ENCODE measurements around the gene SNRPA1. TPM values are rescaled to one million over a fixed set of nuclear protein-coding genes. Genes with fewer than 3 reads are reported as not detected.
"Not testable (repeated sequence)": the region's sequence is repeated elsewhere in the genome, so short reads cannot be mapped to it uniquely, and the experiment has no call there.

The SNRPA1 gene
- total and polyA plus RNA-seq, 4 donors: 34.5 to 57.7 (median 51.3) TPM

DNA sequence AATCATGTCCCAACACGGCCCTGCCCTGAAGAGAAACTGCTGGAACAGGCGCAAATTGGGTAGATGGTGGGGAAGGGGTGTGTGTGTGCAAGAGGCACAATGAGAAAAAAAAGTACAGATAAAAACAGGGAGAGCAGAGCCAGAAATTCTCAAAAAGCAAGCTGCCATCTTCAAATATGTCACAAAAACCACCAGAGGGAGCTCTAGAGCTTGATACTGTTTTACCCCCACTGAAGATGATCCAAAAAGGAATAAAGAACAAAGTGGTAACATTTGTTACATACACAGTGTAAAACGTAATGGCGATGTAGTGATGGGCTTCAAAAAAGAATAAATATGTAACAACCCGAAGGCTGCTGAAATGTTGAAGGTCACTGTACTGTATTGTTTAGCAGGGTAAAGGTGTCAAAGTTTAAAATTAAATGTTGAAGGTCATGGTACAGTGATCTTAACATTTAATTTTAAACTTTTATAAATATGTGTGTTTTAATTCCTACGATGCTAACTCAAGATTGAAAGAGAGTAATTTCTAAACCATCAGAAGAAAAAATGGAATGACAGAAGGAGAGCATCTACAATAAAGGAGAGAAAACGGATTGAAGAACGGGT lies 6.0 kb downstream of the SNRPA1 start:
- Histone ChIP-seq H3K9me3 (ENCODE audit: control insufficient read depth in 4 of 4, insufficient read depth in 3 of 4, low read length in 3 of 4) (no peaks in the 10 kb centered on the region), H3K9ac (ENCODE audit: insufficient read depth in 1 of 2, low read length in 2 of 2) (no peak overlapping the region), H3K4me3 (no peak overlapping the region), H3K4me1 (ENCODE audit: control insufficient read depth in 5 of 5, insufficient read depth in 5 of 5, low read length in 5 of 5) (peaks cover 1 to 9% (median 8%) of the 10 kb centered on the region in 5 donors), H3K36me3 (ENCODE audit: control insufficient read depth in 4 of 4, insufficient read depth in 4 of 4, low read length in 4 of 4) (peaks cover 13 to 51% (median 27%) of the 10 kb centered on the region in 4 donors), H3K27ac (ENCODE audit: low read depth in 1 of 2, low read length in 1 of 2) (no peak overlapping the region), H3K27me3 (ENCODE audit: control insufficient read depth in 3 of 3, insufficient read depth in 3 of 3, low read length in 2 of 3) (no peaks in the 10 kb centered on the region)
- no peak for ATAC-seq (ENCODE audit: insufficient read depth, low FRiP score)
- peak in 2 of 3 donors; percentile 49 to 56 for DNase-seq
- TF ChIP-seq CTCF (IDR thresholded peaks at IDR 0.05; ENCODE audit: control extremely low read depth, extremely low read depth): peak; percentile 25
- 81 to 82% methylated on average over 8 of the region's 8 CpGs for WGBS, 2 donors

DNA sequence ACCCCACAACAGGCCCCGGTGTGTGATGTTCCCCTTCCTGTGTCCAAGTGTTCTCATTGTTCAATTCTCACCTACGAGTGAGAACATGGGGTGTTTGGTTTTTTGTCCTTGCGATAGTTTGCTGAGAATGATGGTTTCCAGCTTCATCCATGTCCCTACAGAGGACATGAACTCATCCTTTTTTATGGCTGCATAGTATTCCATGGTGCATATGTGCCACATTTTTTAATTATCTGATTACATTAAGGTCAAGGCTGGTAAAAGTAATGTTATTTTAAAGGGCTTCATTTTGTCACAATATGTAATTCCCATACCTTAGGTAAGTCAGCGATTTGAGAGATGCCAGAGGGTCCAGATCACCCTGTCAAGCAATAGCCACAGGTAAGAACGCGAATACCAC lies 7.7 kb downstream of the SNRPA1 start:
- H3K9ac ChIP-seq (ENCODE audit: insufficient read depth in 1 of 2, low read length in 2 of 2); ATAC-seq (ENCODE audit: insufficient read depth, low FRiP score); H3K27ac ChIP-seq (ENCODE audit: low read depth in 1 of 2, low read length in 1 of 2); H3K4me1 ChIP-seq (ENCODE audit: control insufficient read depth in 5 of 5, insufficient read depth in 5 of 5, low read length in 5 of 5); DNase-seq; H3K27me3 ChIP-seq (ENCODE audit: control insufficient read depth in 3 of 3, insufficient read depth in 3 of 3, low read length in 2 of 3); H3K4me3 ChIP-seq; H3K9me3 ChIP-seq (ENCODE audit: control insufficient read depth in 4 of 4, insufficient read depth in 3 of 4, low read length in 3 of 4): not testable (repeated sequence)
- H3K36me3 ChIP-seq (ENCODE audit: control insufficient read depth in 4 of 4, insufficient read depth in 4 of 4, low read length in 4 of 4): peaks cover 23 to 55% (median 37%) of the 10 kb centered on the region in 4 donors
- 96% methylated on average over 6 of the region's 6 CpGs for WGBS, 2 donors

DNA sequence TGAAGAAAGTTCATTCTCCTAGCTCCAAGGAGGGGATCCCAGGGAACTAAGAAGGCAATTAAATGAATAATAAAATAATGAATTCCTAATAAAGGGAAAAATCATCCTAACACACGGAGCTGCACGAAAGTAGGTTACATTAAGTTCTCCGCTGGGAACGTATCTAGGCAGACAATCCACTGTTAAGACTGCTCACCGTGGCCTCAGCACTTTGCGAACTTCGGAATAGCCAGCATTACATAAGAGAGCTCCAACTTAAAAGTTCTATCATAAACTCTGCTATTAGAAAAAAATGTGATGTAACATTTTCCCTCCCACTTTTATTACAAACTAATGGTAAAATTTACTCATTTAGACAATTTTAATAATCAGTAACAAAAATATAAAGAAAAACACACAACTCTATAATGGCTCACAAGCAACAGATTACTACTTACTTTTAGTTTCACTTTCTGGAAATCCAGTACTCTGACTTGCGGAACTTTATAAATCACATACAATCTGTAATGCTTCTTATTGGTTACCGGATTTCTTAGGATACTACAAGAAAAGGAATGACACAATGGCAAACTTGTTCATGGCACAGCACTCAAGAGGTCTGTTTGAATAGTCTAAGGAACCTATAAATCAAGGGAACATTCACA lies 8.5 kb downstream of the SNRPA1 start:
- TF ChIP-seq CTCF (IDR thresholded peaks at IDR 0.05; ENCODE audit: control extremely low read depth, extremely low read depth): no peak
- Histone ChIP-seq H3K9me3 (ENCODE audit: control insufficient read depth in 4 of 4, insufficient read depth in 3 of 4, low read length in 3 of 4) (no peaks in the 10 kb centered on the region), H3K9ac (ENCODE audit: insufficient read depth in 1 of 2, low read length in 2 of 2) (no peak overlapping the region), H3K27me3 (ENCODE audit: control insufficient read depth in 3 of 3, insufficient read depth in 3 of 3, low read length in 2 of 3) (no peaks in the 10 kb centered on the region), H3K4me3 (no peak overlapping the region), H3K36me3 (ENCODE audit: control insufficient read depth in 4 of 4, insufficient read depth in 4 of 4, low read length in 4 of 4) (peaks cover 25 to 51% (median 43%) of the 10 kb centered on the region in 4 donors), H3K27ac (ENCODE audit: low read depth in 1 of 2, low read length in 1 of 2) (no peak overlapping the region), H3K4me1 (ENCODE audit: control insufficient read depth in 5 of 5, insufficient read depth in 5 of 5, low read length in 5 of 5) (no peaks in the 10 kb centered on the region)
- no peak for ATAC-seq (ENCODE audit: insufficient read depth, low FRiP score)
- 83 to 92% methylated on average over 9 of the region's 9 CpGs for WGBS, 2 donors
- DNase-seq: no peak

DNA sequence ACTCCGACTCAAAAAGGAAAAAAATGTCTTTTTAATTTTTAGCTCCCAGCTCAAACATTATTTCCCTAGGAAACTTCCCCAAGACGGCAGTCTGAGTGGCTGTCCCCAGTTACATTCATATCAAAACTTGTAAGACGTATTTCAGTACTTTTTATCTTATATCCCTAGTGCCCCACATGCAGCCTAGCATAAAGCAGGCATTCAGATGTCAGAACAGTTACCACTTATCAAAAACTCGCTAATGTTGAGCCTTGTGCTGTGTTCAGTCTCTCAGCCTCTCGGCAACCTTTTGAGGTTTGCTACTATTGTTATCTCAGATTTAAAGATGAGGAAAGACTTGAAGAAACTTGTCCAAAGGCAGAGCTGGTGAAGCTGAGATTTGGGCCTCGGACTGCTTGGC lies 11.1 kb downstream of the SNRPA1 start:
- no peak for TF ChIP-seq CTCF (IDR thresholded peaks at IDR 0.05; ENCODE audit: control extremely low read depth, extremely low read depth)
- no peak overlapping the region for H3K27ac ChIP-seq (ENCODE audit: low read depth in 1 of 2, low read length in 1 of 2)
- H3K36me3 ChIP-seq (ENCODE audit: control insufficient read depth in 4 of 4, insufficient read depth in 4 of 4, low read length in 4 of 4): peaks cover 30 to 59% (median 48%) of the 10 kb centered on the region in 4 donors
- DNase-seq: no peak
- H3K9ac ChIP-seq (ENCODE audit: insufficient read depth in 1 of 2, low read length in 2 of 2): no peak overlapping the region
- H3K9me3 ChIP-seq (ENCODE audit: control insufficient read depth in 4 of 4, insufficient read depth in 3 of 4, low read length in 3 of 4): no peaks in the 10 kb centered on the region
- H3K4me3 ChIP-seq: no peak overlapping the region
- H3K4me1 ChIP-seq (ENCODE audit: control insufficient read depth in 5 of 5, insufficient read depth in 5 of 5, low read length in 5 of 5): no peaks in the 10 kb centered on the region
- WGBS, 2 donors: 89 to 90% methylated on average over 6 of the region's 6 CpGs
- no peaks in the 10 kb centered on the region for H3K27me3 ChIP-seq (ENCODE audit: control insufficient read depth in 3 of 3, insufficient read depth in 3 of 3, low read length in 2 of 3)
- no peak for ATAC-seq (ENCODE audit: insufficient read depth, low FRiP score)

All from lung (tissue), 12 donors.